H1 (cell line): ENCODE data around the gene DDX1. TPM values are rescaled to one million over a fixed set of nuclear protein-coding genes. Genes with fewer than 3 reads are reported as not detected.

ENCODE experiments used
- CTCF ChIA-PET: fragments of 300-600 bp; sonication (Branson Sonifier 250); formaldehyde crosslinking; loops from one replicate; lab custom pipeline; 2021; ENCODE audit not compliant: partially characterized antibody; lab: Charles Lee
- POLR2A ChIA-PET: fragments of 300-600 bp; sonication (Branson Sonifier 250); formaldehyde crosslinking; loops from one replicate; lab custom pipeline; 2021; ENCODE audit warnings: inconsistent platforms; ENCODE audit not compliant: partially characterized antibody; lab: Charles Lee
- DNase-seq, 2 experiments: peaks; one replicate each; pipeline versions ENCODE4 v3.0.0 to v3.0.0-alpha.2; 2010 to 2022; ENCODE audit warnings: low spot score in 2 of 2, low read depth in 1 of 2, mixed read lengths in 1 of 2
- FAIRE-seq: peaks from 2 replicates; lab custom pipeline; 2011; peaks lifted over from hg19 to GRCh38; lab: Jason Lieb, UNC
- H2AFZ ChIP-seq: 2 replicates; pipeline ENCODE4 v1.8.1; 2012; ENCODE audit warnings: low read length, inconsistent platforms
- H2AK5ac ChIP-seq: 2 replicates; pipeline ENCODE4 v1.6.1; 2013; ENCODE audit warnings: low read depth, low read length
- H2BK120ac ChIP-seq: replicated peaks from 2 replicates; pipeline ENCODE3; 2013; ENCODE audit warnings: low read depth, low read length, inconsistent platforms
- H2BK12ac ChIP-seq: 2 replicates; pipeline ENCODE4 v1.6.1; 2013; ENCODE audit warnings: low read depth, low read length
- H2BK15ac ChIP-seq: 2 replicates; pipeline ENCODE4 v1.6.1; 2013; ENCODE audit warnings: low read length
- H2BK20ac ChIP-seq: 2 replicates; pipeline ENCODE4 v1.6.1; 2013; ENCODE audit warnings: low read length
- H2BK5ac ChIP-seq: 2 replicates; pipeline ENCODE4 v1.6.1; 2013; ENCODE audit warnings: low read depth, low read length
- H3K14ac ChIP-seq: 2 replicates; pipeline ENCODE4 v1.6.1; 2013; ENCODE audit warnings: inconsistent platforms; ENCODE audit not compliant: insufficient read length
- H3K18ac ChIP-seq: 2 replicates; pipeline ENCODE4 v1.6.1; 2013; ENCODE audit warnings: low read length; ENCODE audit errors: extremely low read depth
- H3K23ac ChIP-seq: 2 replicates; pipeline ENCODE4 v1.6.1; 2013; ENCODE audit warnings: inconsistent platforms; ENCODE audit not compliant: insufficient read length
- H3K23me2 ChIP-seq: 2 replicates; pipeline ENCODE4 v1.6.1; 2013; ENCODE audit warnings: low read depth, low read length
- H3K27ac ChIP-seq: 2 replicates; pipeline ENCODE4 v1.6.1; 2011; ENCODE audit warnings: low read depth, low read length, inconsistent platforms
- H3K27me3 ChIP-seq, 4 experiments: replicated peaks in 1 of 4; 1 replicate in 1 of 4; 2 replicates in 3 of 4; pipeline versions ENCODE4 v1.6.1 to v1.8.1; 2011 to 2013; ENCODE audit warnings: low read length in 3 of 4, mild to moderate bottlenecking in 3 of 4, inconsistent platforms in 2 of 4, mixed read lengths in 2 of 4, moderate library complexity in 1 of 4; ENCODE audit not compliant: control insufficient read depth in 3 of 4, insufficient read depth in 3 of 4; ENCODE audit errors: extremely low read depth in 1 of 4
- H3K36me3 ChIP-seq, 4 experiments: 2 replicates each; pipeline versions ENCODE4 v1.6.1 to v1.8.1; 2011 to 2013; ENCODE audit warnings: mild to moderate bottlenecking in 4 of 4, low read length in 3 of 4, moderate library complexity in 2 of 4, control low read depth in 1 of 4, inconsistent platforms in 1 of 4; ENCODE audit not compliant: insufficient read depth in 4 of 4, control insufficient read depth in 2 of 4
- H3K4ac ChIP-seq: replicated peaks from 2 replicates; pipeline ENCODE3; 2013; ENCODE audit warnings: low read length, low read depth, mixed read lengths, inconsistent platforms; ENCODE audit not compliant: insufficient read length
- H3K4me1 ChIP-seq, 4 experiments: replicated peaks in 1 of 4; 1 replicate in 1 of 4; 2 replicates in 3 of 4; pipeline versions ENCODE4 v1.6.1 to v1.8.1; 2011 to 2013; ENCODE audit warnings: low read length in 3 of 4, inconsistent platforms in 2 of 4, mixed read lengths in 1 of 4; ENCODE audit not compliant: insufficient read depth in 4 of 4, control insufficient read depth in 3 of 4
- H3K4me2 ChIP-seq, 2 experiments: 2 replicates each; pipeline versions ENCODE4 v1.6.1 to v1.8.1; 2011 to 2013; ENCODE audit warnings: low read depth in 2 of 2, low read length in 2 of 2, control low read depth in 1 of 2, inconsistent platforms in 1 of 2, mild to moderate bottlenecking in 1 of 2; ENCODE audit not compliant: insufficient read depth in 1 of 2
- H3K4me3 ChIP-seq, 4 experiments: fragments of 200-600, 300-600 bp in 1 of 4; sonication (generic), shearing (Covaris generic), sonication (Bioruptor Twin) in 1 of 4; 2 replicates each; pipeline versions ENCODE4 v1.5.1 to v1.8.1; 2011 to 2016; ENCODE audit warnings: low read length in 4 of 4, low read depth in 3 of 4, control low read depth in 2 of 4, inconsistent platforms in 2 of 4, mild to moderate bottlenecking in 2 of 4, mixed read lengths in 1 of 4, moderate library complexity in 1 of 4; ENCODE audit not compliant: insufficient read depth in 2 of 4; ENCODE audit errors: extremely low read depth in 1 of 4
- H3K56ac ChIP-seq: replicated peaks from 2 replicates; pipeline ENCODE3; 2013; ENCODE audit warnings: low read depth, mild to moderate bottlenecking, mixed read lengths, low read length, inconsistent platforms; ENCODE audit not compliant: insufficient read length
- H3K79me1 ChIP-seq: 2 replicates; pipeline ENCODE4 v1.6.1; 2013; ENCODE audit warnings: low read depth, low read length, control low read depth
- H3K79me2 ChIP-seq, 2 experiments: 2 replicates each; pipeline versions ENCODE4 v1.6.1 to v1.8.1; 2012 to 2013; ENCODE audit warnings: low read length in 2 of 2, mild to moderate bottlenecking in 2 of 2, inconsistent platforms in 1 of 2; ENCODE audit not compliant: insufficient read depth in 2 of 2, control insufficient read depth in 1 of 2
- H3K9ac ChIP-seq, 4 experiments: replicated peaks in 1 of 4; 1 replicate in 1 of 4; 2 replicates in 3 of 4; pipeline versions ENCODE4 v1.6.1 to v1.8.1; 2011 to 2013; ENCODE audit warnings: low read depth in 3 of 4, low read length in 3 of 4, control low read depth in 2 of 4, mild to moderate bottlenecking in 2 of 4, moderate library complexity in 2 of 4, inconsistent platforms in 1 of 4; ENCODE audit errors: extremely low read depth in 1 of 4
- H3K9me3 ChIP-seq, 2 experiments: 2 replicates each; pipeline versions ENCODE4 v1.6.1 to v1.8.1; 2012 to 2013; ENCODE audit warnings: mild to moderate bottlenecking in 2 of 2, moderate library complexity in 2 of 2, control low read depth in 1 of 2, inconsistent platforms in 1 of 2, low read depth in 1 of 2, low read length in 1 of 2, mixed read lengths in 1 of 2; ENCODE audit not compliant: insufficient read depth in 2 of 2
- H4K20me1 ChIP-seq, 2 experiments: replicated peaks in 1 of 2; 2 replicates each; pipeline versions ENCODE3 to v1.8.1; 2011 to 2013; ENCODE audit warnings: inconsistent platforms in 2 of 2, low read length in 2 of 2, mild to moderate bottlenecking in 1 of 2; ENCODE audit not compliant: insufficient read depth in 2 of 2, control insufficient read depth in 1 of 2
- H4K5ac ChIP-seq: 2 replicates; pipeline ENCODE4 v1.6.1; 2013; ENCODE audit warnings: low read length, low read depth, mixed read lengths, inconsistent platforms; ENCODE audit not compliant: insufficient read length
- H4K8ac ChIP-seq: 2 replicates; pipeline ENCODE4 v1.8.0; 2013; ENCODE audit warnings: mild to moderate bottlenecking, moderate library complexity, low read length, inconsistent platforms; ENCODE audit not compliant: insufficient read depth; ENCODE audit errors: extremely low read depth
- H4K91ac ChIP-seq: replicated peaks from 2 replicates; pipeline ENCODE3; 2013; ENCODE audit warnings: low read length, mixed read lengths, inconsistent platforms; ENCODE audit not compliant: insufficient read length
- CBX5 ChIP-seq: fragments of 300-800, 300-1000 bp; sonication (generic); IDR thresholded peaks from 2 replicates; pipeline ENCODE4 v1.7.1; 2016; ENCODE audit warnings: antibody characterized with exemption, low read length, low read depth
- CTBP2 ChIP-seq: IDR thresholded peaks from 2 replicates; pipeline ENCODE4 v1.7.0; 2011; ENCODE audit warnings: borderline replicate concordance, mild to moderate bottlenecking, moderate library complexity, mixed read lengths, low read length; ENCODE audit not compliant: insufficient read depth, insufficient read length
- GABPA ChIP-seq: IDR thresholded peaks from 2 replicates; pipeline ENCODE4 v1.6.1; 2011; ENCODE audit warnings: mild to moderate bottlenecking, low read length, moderate library complexity, borderline replicate concordance; ENCODE audit not compliant: insufficient read depth
- RNF2 ChIP-seq: fragments of 200-900, 300-1000 bp; sonication (generic); IDR thresholded peaks from 2 replicates; pipeline ENCODE4 v1.7.1; 2016; ENCODE audit warnings: borderline replicate concordance, low read depth, mild to moderate bottlenecking, antibody characterized with exemption, low read length; ENCODE audit not compliant: poor library complexity, severe bottlenecking; ENCODE audit errors: missing control alignments
- RXRA ChIP-seq: IDR thresholded peaks from 2 replicates; pipeline ENCODE4 v1.6.1; 2011; ENCODE audit warnings: low read depth, mild to moderate bottlenecking, low read length, moderate library complexity; ENCODE audit not compliant: insufficient read depth
- SIN3A ChIP-seq, 2 experiments: IDR thresholded peaks in 1 of 2; conservative IDR thresholded peaks in 1 of 2; 2 replicates each; pipeline ENCODE4 v1.6.1; 2011 to 2012; ENCODE audit warnings: low read length in 2 of 2, improper control_type of control experiment in 1 of 2, low read depth in 1 of 2, mild to moderate bottlenecking in 1 of 2
- TCF12 ChIP-seq: IDR thresholded peaks from 2 replicates; pipeline ENCODE4 v1.6.1; 2011; ENCODE audit warnings: low read depth, mild to moderate bottlenecking, low read length
- WGBS, 2 experiments: shearing (Covaris generic) in 1 of 2; methylation state at CpG; one replicate each; pipeline versions ENCODE4 v1.1.6 to v1.1.7; 2013 to 2015; ENCODE audit warnings: low lambda C conversion rate in 2 of 2, mixed read lengths in 2 of 2, inconsistent platforms in 1 of 2, low coverage in 1 of 2, missing lambda C conversion rate in 1 of 2; ENCODE audit not compliant: insufficient replicate concordance in 2 of 2, insufficient coverage in 1 of 2, insufficient read length in 1 of 2; ENCODE audit errors: extremely low coverage in 1 of 2, missing lambda C conversion rate in 1 of 2; 5-methylcytosine and 5-hydroxymethylcytosine counted together
- polyA plus RNA-seq, 7 experiments: library from polyadenylated mRNA; depleted of rRNA in 3 of 7; stranded (reverse) in 5 of 7; unstranded in 2 of 7; fragments of >200 nt in 5 of 7; fragments of 200-250 nt in 2 of 7; gene quantifications; 1 replicate in 5 of 7; 2 replicates in 1 of 7; 4 replicates in 1 of 7; pipeline versions ENCODE4 v1.2.1 to v1.2.3, GENCODE V29; 2011 to 2013; ENCODE audit warnings: missing spikeins in 2 of 7, mixed read lengths in 2 of 7
- total RNA-seq: library from RNA; stranded (reverse); fragmentation: NEBNext Ultra II Directional; extraction: Animal tissue kit (Norgen Biotek cat#: 25700); gene quantifications from 2 replicates; pipeline ENCODE4 v1.2.1, GENCODE V29; 2021
- TF ChIP-seq, protein P1 (sequence below), 3 experiments: IDR thresholded peaks; 1 replicate in 2 of 3; 2 replicates in 1 of 3; pipeline versions ENCODE4 v1.5.1 to v1.6.1; 2011; ENCODE audit warnings: low read length in 3 of 3, mild to moderate bottlenecking in 3 of 3, inconsistent platforms in 2 of 3, low read depth in 1 of 3, moderate library complexity in 1 of 3; ENCODE audit not compliant: insufficient read depth in 1 of 3; ENCODE audit errors: control extremely low read depth in 1 of 3

The DDX1 gene
- total and polyA plus RNA-seq, 2 of the 8 experiments (the other 6 are each of a cell fraction or from before 2014, with no cell fraction given): 51.1 to 161 TPM

DNA sequence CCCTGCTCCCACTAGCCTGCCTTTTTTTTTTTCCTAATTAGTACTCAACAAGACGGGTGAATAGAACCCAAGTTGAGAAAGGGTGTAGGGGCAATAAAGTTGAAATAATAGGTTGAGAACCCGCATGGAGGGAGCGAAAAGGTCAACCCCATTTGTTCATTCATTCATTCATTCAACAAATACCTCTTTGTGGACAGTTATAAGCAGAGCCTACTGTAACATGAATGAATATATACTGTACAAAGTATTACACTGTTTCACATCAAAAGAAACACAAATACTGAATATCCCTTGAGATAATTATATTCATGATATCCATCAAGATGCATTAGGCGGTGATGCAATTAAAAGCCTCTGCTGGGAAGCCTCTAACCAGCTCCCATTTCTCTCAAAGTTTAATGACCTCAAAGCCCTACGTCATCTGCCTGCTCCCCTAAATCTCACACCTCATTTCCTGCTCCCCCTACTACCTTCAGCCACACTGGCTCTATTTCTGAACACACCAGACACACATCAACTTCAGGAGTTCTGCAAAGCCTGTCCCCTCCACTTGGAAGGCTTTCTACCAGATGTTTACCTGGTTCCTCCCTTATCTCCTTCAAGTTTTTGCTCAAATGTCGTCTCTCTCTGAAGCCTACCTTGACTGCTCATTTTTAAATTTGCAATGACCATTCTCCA lies 29.2 kb upstream of the DDX1 start:
- Histone ChIP-seq H3K4me1 (peaks cover 0 to 4% (median 0%) of the 10 kb centered on the region in 4 experiments; a peak in 1 of 7 replicates), H2BK20ac (no peak overlapping the region), H3K79me2 (peaks cover 0 to 19% of the 10 kb centered on the region in 2 experiments; a peak in 2 of 4 replicates), H3K14ac (no peak overlapping the region), H3K4ac (no peak overlapping the region), H3K23me2 (peaks cover 6% of the 10 kb centered on the region), H3K79me1 (no peaks in the 10 kb centered on the region), H3K9ac (no peak overlapping the region), H2BK12ac (no peak overlapping the region), H2AFZ (peak overlapping the region; percentile 99), H2BK5ac (no peak overlapping the region), H3K4me3 (peak overlapping the region in 1 of 4 experiments; percentile 97; a peak in 1 of 8 replicates), H2BK15ac (no peak overlapping the region), H4K8ac (no peak overlapping the region; the same call in 1 of the 2 replicates), H3K27ac (no peak overlapping the region), H4K91ac (no peak overlapping the region), H3K9me3 (no peaks in the 10 kb centered on the region), H3K56ac (no peak overlapping the region), H4K20me1 (no peaks in the 10 kb centered on the region), H3K27me3 (no peaks in the 10 kb centered on the region), H3K18ac (no peak overlapping the region), H3K23ac (no peak overlapping the region), H3K4me2 (peak overlapping the region in 1 of 2 experiments; percentile 94; a peak in 1 of 4 replicates), H2BK120ac (no peak overlapping the region), H3K36me3 (no peaks in the 10 kb centered on the region), H2AK5ac (no peak overlapping the region), H4K5ac (no peak overlapping the region)
- 85% methylated on average over 6 of the region's 6 CpGs; no CpG with 5 or more reads in 1 of the 2 experiments for WGBS, 2 experiments
- no peak for FAIRE-seq
- ChIA-PET POLR2A (interaction anchor here (1.3 to 1.6 kb wide), 2 partner anchors 10 to 14 kb away, joined by 4 to 7 read pairs; no protein-coding TSS in a partner anchor), CTCF (interaction anchor here (0.9 to 2.0 kb wide), 3 partner anchors 15 to 134 kb away, joined by 3 to 10 read pairs (median 3); no protein-coding TSS in a partner anchor)
- DNase-seq: no peak
- TF ChIP-seq CTBP2 (no peak), SIN3A (conservative IDR thresholded peaks at IDR 0.05 in 1 of 2, IDR thresholded peaks at IDR 0.05 in 1 of 2; ENCODE audit: low read depth in 1 of 2, low read length in 2 of 2) (no peak), GABPA (no peak), CBX5 (no peak), RXRA (no peak), RNF2 (no peak), TCF12 (no peak)
- TF ChIP-seq, protein P1, sequence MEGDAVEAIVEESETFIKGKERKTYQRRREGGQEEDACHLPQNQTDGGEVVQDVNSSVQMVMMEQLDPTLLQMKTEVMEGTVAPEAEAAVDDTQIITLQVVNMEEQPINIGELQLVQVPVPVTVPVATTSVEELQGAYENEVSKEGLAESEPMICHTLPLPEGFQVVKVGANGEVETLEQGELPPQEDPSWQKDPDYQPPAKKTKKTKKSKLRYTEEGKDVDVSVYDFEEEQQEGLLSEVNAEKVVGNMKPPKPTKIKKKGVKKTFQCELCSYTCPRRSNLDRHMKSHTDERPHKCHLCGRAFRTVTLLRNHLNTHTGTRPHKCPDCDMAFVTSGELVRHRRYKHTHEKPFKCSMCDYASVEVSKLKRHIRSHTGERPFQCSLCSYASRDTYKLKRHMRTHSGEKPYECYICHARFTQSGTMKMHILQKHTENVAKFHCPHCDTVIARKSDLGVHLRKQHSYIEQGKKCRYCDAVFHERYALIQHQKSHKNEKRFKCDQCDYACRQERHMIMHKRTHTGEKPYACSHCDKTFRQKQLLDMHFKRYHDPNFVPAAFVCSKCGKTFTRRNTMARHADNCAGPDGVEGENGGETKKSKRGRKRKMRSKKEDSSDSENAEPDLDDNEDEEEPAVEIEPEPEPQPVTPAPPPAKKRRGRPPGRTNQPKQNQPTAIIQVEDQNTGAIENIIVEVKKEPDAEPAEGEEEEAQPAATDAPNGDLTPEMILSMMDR (IDR thresholded peaks at IDR 0.05; ENCODE audit: control extremely low read depth in 1 of 3, insufficient read depth in 1 of 3, low read depth in 1 of 3, low read length in 3 of 3): no peak
